SIG-M5 (cell line): Measurements from ENCODE around the gene LYPD4.
A peak's percentile ranks its signal among the peaks of the same experiment; 100 is the strongest.

Experiments
- DNase-seq: peaks from one replicate; lab custom pipeline; 2025; lab: John Stamatoyannopoulos, UW

LYPD4 gene

DNA sequence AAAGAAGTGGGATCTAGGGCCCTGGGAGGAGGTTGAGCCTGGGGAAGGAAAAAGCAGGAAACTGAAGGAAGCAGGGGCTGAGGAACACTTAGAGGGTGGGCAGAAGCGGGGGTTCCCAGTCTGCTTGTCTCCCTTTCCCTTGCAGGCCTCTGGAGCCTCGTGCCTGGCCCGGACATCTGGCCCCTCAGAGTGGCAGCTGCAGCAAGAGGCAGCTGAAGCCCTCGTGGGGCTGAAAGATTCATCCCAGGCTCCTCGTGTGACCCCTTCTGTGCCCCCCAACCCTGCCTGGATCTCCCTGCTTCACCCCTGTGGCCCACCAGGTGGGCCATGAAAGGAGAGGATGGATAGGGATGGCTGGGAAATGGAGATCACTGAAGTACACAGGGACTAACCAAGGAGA is 5.9 kb upstream of the LYPD4 start:
- DNase-seq: no peak

DNA sequence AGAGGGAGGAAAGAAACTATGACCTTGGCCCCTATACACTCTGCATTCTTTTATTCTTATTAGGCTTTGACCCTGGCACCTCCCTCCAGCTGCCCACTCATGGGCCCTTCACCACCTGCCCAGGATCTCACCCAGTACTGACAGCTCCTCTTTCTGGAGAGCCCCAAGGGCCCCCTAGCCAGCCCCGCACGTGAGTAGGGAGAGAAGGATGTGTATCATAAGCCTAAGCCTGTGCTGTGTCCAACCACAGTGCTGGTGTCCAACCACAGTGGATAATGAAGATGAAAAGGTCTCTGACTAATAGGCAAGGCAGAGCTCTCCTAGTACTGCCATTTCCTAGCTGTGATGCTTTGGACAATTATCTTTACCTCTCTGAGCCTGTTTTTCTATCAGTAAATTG is 4.6 kb upstream of the LYPD4 start:
- DNase-seq: no peak

DNA sequence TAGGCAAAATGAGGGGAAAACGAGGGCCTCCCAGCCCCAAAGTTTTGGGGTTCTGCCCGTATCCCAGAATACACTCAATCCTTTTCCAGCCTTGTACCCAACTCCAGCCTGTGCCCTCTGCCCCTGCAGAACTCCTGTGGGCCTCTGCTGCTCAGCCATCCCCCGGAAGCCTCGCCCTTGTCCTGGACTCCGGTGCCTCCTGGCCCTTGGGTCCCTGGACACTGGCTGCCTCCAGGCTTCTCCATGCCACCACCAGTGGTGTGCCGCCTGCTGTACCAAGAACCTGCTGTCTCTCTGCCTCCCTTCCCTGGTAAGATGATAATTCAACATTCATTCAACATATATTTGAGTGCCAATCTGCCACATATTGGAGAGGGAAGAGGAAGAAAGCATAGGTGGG is 4.2 kb upstream of the LYPD4 start:
- DNase-seq: no peak

DNA sequence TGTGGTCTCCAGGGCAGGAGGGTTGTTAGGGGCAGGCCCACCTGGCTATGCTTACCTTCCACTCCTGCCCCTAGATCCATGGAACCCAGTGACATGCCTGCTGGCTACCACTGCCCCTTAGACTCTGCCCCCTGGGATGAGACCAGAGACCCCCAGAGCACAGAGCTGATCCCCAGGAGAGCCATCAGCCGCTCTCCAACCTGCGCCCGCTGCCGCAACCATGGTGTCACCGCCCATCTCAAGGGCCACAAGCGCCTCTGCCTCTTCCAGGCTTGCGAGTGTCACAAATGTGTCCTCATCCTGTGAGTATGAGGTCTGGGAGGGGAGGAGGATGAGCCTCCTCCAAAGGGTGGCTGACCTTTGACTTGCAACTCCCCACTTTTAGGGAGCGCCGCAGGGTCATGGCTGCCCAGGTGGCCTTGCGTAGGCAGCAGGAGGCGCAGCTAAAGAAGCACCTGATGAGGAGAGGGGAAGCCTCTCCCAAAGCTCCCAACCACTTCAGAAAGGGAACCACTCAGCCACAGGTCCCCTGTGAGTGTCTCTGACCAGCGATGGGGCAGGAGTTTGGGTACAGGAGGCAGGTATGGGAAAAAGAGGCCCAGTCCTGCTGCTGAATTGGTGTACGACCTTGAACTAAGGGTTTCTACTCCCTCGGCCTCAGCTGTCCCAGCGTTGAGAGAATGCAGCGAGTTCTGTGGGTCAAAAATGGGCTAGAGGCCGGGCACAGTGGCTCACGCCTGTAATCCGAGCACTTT is 3.0 kb upstream of the LYPD4 start:
- DNase-seq: no peak

DNA sequence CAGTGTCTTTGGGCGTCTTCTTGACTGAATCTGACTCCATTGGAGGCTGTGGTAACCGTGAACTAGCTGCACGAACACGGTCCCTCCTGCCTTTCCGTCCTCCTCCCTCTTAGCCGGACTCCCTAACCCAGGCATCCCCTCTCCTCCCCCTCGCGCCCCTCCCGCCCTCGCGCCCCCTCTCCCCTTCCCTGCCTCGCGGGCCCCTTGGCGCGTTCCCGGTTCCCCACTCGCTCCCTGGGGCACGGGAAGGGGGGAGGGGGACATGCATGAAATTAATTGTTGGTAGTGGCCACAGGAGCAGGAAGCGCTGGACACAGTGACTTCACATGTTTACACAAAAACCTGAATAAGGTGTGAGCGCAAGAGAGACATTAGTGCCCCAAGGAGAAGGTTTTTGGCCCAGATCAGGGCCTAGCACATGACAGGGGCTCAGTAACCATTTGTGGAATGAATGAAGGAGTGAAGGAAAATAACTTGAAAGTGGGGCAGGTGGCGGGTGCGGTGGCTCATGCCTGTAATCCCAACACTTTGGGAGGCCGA is 638 bp upstream of the LYPD4 start:
- DNase-seq: no peak

DNA sequence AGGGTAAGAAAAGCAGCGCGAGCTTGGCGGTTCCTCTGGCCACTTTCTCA is 343 bp upstream of the LYPD4 start, which contains the start of gene DMRTC2:
Gene DMRTC2 (plus strand): TSS at position 42 of the 50 bp plus-strand sequence. CDS start 2,387 bp downstream, outside the sequence.
- no peak for DNase-seq

DNA sequence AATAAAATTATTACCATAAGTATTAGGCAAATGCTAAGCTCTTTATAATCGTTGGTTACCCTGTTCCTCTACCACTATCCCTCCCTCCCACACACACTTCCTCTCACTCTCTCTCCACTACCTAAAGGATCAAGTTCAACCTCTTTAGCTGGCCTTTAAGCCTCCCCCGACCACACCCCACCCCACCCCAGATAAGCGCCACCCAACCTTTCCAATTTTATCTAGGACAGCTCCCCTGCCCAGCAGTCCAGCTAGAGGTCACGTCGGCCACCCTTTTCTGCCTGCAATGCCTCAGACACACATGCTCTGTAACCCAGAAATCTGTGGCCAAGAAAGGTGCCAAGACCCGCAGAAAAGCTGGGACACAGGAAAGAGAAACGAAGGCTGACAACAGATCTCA is 1.1 kb downstream of the LYPD4 start:
- no peak for DNase-seq

DNA sequence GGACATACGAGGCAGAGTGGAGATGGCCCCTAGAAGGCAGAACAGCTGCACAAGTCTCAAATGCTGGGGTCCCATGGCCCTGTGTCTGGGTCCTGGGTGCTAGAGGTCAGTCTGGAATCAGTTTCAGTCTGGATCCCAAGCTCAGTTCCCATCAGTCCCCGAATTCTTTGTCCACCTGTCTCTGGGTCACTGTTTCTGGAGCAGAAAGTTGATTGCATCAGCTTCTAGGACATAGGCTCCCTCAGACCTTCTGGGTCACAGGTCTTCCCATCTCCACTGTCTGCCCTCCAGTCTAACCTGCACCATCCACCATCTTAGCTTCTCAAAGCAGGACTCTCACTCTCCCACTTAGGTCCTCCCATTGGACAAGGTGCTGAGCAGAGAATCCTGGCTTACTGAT is 5.3 kb downstream of the LYPD4 start:
- DNase-seq: no peak

DNA sequence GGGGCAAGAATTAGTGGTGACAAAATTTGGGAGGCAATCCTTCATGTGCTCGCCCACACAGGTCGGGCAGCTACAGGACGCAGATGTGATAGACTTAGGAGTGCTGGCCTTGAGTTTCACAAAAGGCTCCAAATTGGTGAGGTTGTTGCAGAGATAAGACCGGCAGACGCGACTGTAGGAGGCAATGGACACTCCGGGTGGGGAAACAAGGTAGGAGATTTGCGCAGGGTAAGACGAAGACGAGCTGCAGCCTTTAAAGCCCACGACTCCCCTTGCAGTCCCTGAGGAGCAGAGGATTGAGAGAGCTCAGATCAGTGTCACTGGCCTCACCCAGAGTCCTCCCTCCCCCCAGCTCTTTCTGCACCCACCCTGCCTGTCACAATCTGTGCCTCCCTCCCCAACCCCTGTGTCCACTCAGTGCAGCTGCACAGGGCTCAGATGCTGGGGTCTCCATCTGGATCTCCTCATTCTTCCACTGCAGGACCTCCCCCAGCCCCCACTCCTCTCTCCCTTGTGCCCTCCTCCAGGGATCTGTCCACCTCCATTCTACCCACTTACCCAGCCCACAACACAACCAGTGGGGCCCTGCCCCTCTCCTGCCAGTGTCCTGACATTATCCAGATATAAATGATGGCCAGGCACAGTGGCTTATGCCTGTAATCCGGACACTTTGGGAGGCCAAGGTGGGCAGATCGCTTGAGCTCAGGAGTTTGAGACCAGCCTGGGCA is 6.3 kb downstream of the LYPD4 start:
- no peak for DNase-seq

DNA sequence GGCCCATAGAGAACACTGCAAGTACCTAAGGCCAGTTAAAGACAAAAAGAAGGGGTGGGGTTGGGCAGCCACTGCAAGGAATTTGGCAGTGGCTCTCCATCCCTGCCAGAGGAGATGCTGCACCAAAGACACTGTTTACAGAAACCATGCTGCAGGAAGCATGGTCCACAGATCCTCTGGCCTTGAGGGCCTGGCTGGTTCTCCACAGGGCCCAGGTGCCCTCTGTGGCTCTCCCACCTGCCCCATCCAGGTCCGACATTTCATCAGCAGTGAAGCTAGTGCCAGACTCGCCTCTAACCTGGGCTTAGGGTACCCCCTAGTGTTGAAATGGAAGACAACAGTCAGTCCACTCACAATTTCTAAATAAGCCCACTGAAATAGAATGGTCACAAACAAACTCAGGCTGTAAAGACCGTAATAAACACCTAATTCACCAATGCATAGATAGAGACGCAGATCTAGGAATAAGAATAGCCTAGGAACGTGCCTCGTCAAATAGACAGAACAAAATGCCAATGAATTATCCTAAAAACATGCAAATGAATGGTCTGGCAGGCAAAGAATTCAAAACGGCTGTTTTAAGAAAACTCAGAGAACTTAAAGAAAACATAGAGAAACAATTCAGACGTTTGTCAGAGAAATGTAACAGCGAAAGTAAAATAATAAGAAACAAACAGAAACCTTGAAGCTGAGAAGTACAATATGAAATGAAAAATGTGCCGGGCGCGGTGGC is 23.3 kb downstream of the LYPD4 start:
- no peak for DNase-seq

DNA sequence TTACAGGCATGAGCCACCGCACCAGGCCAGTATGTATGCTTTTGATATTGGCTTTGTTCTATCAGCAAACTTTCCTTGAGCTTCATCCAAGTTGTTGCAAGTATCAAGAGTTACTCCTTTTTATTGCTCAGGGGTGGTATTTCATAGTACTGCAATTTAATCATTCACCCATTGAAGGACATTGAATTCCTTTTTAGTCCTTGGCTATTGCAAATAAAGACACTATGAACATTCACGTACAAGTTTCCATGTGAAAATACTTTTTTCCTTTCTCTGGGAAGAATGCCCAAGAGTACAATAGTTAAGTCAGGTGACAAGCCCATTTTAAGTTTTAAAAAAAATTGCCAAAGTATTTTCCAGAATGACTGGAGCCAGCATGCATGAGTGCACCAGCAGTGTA is 27.7 kb downstream of the LYPD4 start:
- DNase-seq: no peak

DNA sequence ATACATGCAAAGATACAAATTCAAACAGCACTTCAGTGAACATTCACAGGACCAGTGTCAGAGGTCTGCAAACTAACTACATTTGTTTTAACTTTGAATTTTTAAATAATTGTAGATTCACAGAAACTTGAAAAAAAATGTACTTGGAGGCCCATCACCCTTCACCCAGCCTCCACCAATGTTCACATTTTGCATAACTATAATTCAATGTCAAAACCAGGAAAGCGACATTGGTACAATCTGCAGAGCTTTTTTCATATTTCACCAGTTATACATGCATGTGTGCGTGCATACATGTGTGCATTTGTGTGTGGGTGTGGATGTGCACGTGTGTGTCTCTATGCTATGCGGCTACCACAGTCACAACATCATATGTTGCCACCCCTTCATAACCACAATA is 29.2 kb downstream of the LYPD4 start:
- no peak for DNase-seq

DNA sequence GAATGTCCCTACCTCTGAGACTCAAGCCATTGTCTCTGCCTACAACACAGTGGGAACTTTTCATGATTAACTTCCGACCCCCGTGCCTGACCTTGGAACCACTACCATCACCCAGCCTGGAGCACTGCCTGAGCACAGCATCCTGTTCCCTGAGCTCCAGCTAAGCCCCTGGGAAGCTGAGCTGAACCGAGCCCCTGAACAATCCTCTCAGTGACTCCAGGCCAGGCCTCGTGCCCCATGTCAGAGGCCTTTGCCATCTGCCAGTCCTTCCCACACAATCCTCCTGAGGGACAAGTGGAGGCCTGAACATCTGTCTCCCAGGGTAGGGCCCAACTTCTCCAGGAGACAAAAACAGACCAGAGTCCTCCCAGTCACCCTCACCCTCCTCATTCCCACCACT is 30.6 kb downstream of the LYPD4 start:
- DNase-seq: no peak

DNA sequence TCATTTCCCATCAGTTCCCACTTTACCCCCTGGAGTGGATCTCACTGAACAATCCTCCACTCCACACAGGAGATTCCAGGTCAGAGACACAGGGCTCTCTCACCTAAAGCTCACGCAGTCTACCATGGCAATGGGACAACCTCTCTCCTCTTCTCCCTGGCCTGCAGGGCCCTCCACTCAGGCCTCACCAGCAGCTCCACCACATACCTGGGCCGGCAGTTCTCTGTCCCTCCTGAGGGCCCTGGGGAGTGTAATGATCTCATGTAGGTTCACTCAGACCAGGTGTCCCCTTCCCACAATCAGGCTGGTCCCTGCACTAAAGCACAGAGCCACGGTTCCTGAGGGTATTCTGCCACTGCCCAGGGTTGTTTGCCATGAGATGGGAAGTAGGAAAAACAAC is 32.5 kb downstream of the LYPD4 start:
- DNase-seq: no peak

DNA sequence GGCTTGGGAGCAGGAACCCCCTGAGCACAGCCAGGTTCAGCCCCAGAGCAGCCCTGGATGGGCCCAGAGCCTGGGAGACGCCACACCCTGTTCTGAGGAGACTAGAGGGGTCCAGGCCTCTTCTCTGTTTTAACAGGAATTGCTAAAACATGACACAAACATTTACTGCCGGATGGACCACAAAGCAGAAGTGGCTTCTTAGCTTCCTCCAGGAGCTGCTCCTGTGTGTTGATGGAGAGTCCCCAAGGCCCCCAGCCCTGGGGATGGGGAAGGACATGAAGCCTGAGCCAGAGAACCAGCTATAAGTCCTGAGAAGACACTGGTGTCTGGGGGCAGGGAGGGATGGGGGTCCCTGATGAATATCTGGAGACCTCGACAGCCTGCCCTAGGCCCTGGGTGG is 33.4 kb downstream of the LYPD4 start:
- peak; percentile 64 for DNase-seq

DNA sequence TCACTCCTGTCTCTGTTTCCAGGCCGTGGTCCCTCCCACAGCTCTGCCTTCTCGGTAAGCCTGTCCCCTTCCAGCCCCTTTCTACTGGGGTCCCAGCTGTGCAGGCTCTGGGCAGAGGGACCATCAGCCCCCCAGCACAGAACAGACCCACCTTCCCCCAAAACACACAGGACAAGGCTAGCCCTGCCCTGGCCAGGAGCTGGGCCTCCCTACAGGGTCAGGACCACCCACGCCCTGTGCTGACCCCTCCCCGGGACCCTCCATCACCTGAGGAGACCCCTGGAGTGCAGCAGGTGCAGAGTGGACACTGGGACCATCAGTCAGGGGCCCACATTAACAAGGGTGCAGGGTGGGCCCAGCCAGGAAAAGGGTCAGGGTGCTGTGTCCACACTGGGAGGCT is 34.2 kb downstream of the LYPD4 start:
- DNase-seq: no peak

DNA sequence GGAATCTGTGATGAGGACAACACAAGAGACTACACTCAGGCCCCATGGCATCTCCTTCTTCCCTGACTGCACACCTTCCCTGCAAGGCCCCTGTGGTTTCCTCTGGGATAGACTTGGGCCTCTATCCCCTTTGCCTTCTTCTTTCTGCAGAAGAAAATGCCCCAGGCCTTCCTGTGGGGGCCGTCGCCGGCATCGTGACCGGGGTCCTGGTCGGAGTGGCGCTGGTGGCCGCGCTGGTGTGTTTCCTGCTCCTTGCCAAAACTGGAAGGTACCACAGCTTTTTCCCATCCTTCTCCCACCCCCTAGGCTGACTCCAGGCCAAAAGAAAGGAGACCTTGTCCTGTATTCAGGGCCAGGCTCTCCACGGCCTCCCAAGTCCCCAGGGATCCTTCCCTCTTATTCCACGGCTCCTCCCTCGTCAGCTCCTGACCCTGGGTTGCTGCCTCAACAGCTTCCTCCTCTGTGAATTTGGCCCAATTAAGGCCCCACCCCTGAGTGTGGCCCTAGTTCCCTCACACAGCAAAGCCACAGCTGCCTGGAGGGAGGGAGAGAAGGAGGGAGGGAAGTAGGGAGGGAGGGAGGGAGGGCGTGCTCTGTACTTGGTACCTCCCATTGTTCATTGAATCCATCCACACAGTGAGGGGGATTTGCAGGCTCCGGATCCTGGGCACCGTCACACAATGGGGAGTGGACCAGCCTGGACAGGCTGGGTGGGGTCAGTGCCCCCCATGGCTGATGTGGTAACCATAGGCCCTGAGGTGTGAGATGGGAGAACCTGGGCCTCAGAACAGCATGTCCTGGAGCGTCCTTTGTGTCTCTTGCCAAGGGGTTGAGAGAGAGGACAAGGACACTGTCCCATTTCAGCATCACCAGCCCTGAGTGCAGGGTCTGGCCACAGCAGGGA is 35.6 kb downstream of the LYPD4 start:
- DNase-seq: no peak

DNA sequence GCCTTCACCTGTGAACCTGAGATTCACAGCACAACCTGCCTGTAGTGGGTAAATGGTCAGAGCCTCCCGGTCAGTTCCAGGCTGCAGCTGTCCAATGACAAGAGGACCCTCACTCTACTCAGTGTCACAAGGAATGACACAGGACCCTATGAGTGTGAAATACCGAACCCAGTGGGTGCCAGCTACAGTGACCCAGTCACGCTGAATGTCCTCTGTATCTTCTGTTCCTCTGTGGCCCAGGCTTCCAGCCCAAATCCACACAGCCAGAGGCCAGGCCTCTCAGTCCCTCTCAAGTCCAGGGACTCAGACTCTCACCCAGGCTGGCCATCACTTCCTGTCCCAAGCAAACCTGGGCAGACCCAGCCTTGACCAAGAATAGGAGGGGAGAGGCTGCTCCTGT is 37.3 kb downstream of the LYPD4 start:
- DNase-seq: no peak

DNA sequence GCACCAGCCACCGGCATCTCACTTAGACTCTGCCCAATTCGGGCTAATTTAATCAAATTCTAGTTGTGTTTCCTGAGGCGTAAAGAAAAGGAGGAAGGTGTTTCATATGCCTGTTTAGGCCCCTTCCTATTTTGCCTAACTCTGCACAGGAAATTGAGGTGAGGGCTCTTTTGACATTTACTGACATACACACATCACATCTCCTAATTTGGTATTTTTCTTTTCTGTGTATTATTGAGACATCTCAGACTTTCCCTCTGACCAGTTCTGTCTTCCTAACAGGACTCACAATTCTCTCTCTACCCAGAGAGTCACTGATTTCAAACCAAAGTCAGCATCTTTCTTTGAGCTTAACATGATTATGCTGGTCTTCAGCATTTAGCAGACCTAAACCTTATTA is 40.1 kb downstream of the LYPD4 start:
- DNase-seq: no peak

DNA sequence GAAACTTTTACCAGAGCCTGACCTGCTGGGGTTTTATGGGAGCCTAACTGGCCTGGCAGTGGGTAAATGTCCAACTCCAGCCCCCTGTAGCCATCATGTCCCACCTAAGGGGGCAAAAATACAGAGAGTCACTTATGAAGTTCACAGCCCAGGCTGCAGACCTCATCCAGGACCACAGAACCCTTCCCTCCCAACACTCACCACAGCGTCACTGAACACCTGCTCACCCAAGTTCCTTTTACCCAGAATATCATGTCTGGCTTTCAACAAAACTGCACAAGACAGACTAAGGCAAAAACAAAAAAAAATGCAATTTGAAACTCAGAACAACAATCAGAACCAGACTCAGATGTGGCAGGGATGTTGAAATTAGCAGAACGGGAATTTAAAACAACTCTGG is 41.7 kb downstream of the LYPD4 start:
- DNase-seq: no peak

DNA sequence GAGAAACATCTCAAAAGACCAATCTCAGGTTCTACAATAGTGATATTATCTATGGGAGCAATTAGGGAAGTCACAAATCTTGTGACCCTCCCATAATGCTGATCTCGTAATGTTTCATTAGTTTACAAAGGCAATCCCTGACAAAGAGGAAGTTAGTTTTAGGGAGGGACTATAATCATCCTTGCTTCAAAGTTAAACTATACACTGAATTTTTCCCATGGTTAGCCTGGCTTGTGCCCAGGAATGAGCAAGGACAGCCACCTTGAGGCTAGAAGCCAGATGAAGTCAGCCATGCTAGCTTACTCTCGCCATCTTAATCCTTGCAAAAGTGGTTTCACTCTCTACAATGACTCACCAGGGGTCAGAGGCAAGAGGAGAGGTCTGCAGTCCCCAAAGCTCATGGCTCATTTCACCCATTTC is 42.7 kb downstream of the LYPD4 start:
- peak; percentile 56 for DNase-seq

DNA sequence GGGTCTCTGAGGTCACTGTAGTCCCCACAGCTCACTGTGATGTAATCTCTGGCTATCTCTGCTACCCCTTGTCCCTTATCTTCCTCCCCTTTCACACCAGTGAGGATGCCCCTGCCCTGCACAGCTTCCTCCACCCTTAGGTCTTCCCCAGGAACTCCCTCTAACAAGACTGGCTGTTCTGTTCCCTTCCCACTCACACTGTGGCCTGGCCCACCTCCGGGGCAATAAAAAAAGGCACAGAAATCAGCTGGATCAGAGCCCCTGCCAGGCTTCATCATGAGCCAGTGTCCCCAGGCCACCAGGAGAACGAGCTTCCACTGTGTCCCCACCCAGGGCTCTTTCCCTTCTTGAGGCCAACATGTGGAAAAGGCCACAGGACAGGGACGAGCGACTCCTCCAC is 43.5 kb downstream of the LYPD4 start:
- no peak for DNase-seq
